ENCODE results near the gene PAPPA.

Gene PAPPA

GRCh38 chr9:116209414-116210116 is 56.0 kb downstream of the PAPPA start:
- DNase-seq (ENCODE audit: low read depth, low spot score), result no peak
- no peak overlapping the region for H3K4me3 ChIP-seq (ENCODE audit: low read length)

- no peak for DNase-seq (ENCODE audit: low read depth, low spot score)
- H3K4me3 ChIP-seq (ENCODE audit: low read length), result no peak overlapping the region
These were observed 59.5 kb downstream of the PAPPA start for GRCh38 chr9:116212986-116213692.

GRCh38 chr9:116213693-116214047 is 60.1 kb downstream of the PAPPA start:
- H3K4me3 ChIP-seq (ENCODE audit: low read length), result no peak overlapping the region
- DNase-seq (ENCODE audit: low read depth, low spot score), result no peak

DNA sequence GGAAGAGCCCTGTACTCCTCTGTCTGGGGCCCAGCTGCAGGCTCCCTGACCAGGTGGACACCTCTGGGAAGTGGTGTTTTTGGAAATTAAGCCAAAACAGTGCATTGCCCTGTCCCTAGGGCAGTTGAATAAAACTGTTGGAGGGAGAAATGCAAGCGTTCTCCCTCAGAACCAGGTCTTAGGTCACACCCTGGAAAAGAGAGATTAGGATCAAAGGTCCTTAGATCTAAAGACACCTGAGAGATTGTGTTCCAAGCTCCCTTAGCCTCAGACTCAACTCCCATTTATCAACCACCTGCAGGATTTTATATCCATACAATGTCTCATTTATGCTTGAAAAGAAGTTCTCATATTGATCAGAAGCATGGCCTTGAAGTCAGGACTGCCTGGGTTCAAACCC is 64.8 kb downstream of the PAPPA start:
- no peak for DNase-seq (ENCODE audit: low read depth, low spot score)
- no peak overlapping the region for H3K4me3 ChIP-seq (ENCODE audit: low read length)

- no peak for DNase-seq (ENCODE audit: low read depth, low spot score)
- H3K4me3 ChIP-seq (ENCODE audit: low read length), result no peak overlapping the region
These were observed 66.1 kb downstream of the PAPPA start for GRCh38 chr9:116219686-116220085.

GRCh38 chr9:116223926-116224325 is 70.3 kb downstream of the PAPPA start:
- no peak for DNase-seq (ENCODE audit: low read depth, low spot score)
- no peak overlapping the region for H3K4me3 ChIP-seq (ENCODE audit: low read length)

- no peak overlapping the region for H3K4me3 ChIP-seq (ENCODE audit: low read length)
- DNase-seq (ENCODE audit: low read depth, low spot score), result no peak
These were observed 76.6 kb downstream of the PAPPA start for GRCh38 chr9:116230051-116230632.

DNA sequence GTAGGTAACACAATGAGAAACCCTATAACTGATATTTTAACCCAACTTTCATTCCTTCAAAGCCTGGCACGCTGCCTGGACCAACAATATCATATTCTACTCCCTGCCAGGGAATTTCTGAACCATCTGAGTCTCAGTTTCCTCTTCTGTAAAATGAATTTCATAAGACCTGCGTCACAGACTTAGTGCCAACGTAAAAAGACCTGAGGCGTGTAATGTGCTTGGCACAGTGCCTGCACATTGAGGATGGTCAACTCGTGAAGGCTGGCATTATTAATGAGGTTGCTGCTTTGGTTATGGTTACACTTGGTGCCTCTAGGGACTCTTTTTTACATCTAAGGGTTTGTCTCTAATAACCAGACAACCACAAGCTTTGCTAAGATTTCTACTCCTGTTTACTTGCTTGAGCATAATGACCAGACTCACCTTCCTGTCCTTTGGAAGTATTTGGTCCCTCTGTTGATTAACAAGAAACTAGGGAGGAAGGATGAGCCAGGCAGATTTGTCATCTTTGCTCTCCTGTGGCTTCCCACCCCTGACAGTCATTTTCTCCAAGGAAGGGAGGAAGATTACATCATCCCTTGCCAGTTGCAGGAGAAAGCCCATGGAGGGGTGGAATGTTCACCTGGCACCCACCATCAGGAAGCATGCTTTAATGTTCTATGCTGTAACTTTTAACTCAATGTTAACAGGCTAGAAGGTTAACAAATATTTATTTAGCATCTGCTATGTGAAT is 79.0 kb downstream of the PAPPA start:
- H3K4me3 ChIP-seq (ENCODE audit: low read length), result no peak overlapping the region
- no peak for DNase-seq (ENCODE audit: low read depth, low spot score)

DNA sequence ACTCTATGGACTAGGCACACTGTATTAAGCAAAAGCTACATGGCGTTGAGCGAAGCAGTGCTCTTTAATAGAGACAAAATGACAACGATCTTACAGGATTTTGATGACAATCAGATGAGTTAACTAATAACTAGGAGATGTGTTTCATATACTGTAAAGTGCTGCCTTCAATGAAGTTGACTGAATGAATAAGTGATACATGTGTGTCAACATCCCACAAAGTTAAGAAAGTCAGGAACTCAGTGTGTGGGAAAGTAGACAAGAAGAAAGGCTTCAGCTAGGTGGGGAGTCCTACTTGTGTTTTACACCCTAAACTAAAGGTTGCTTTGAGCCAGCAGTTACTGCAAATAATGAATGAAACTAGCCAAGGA is 79.6 kb downstream of the PAPPA start:
- no peak overlapping the region for H3K4me3 ChIP-seq (ENCODE audit: low read length)
- DNase-seq (ENCODE audit: low read depth, low spot score), result no peak

DNA sequence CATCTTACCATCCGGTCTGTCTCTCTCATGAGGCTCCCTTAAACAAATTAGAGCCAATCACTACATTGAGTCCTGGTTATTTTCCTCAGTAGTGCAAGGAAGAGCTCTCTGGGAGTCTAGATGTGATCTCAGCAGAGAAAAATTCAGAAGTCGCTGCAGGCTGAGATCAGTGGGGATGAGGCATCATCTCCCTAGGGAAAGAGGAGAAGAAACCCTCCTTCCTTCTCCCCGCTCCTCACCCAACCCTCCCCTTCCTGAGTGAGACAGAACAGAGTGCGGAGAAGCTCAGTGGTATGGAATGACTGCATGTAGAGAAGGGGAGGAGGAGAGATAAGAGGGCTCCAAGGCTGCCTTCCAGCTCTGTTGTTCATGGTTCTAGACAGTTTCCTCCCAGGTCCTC is 80.5 kb downstream of the PAPPA start:
- H3K4me3 ChIP-seq (ENCODE audit: low read length), result no peak overlapping the region
- DNase-seq (ENCODE audit: low read depth, low spot score), result no peak

DNA sequence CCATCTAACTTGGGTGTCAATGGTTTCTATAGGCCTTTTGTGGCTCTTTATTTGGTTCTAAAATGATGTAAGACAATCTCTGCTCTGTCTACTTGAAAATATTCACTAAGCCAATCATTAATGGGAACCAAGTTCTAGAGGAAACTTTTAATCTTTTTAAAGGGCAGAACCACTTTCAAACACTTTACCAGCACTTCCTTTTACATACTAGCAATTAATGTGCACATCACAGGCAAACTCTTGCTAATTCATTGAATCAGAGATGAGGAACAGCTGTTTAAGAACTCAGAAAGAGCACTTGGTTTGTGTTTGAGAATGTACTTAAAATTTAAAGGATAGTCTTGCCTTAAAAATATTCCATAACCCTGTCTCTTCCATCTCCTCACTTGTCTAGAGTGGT is 83.4 kb downstream of the PAPPA start:
- no peak for DNase-seq (ENCODE audit: low read depth, low spot score)
- H3K4me3 ChIP-seq (ENCODE audit: low read length), result no peak overlapping the region

DNA sequence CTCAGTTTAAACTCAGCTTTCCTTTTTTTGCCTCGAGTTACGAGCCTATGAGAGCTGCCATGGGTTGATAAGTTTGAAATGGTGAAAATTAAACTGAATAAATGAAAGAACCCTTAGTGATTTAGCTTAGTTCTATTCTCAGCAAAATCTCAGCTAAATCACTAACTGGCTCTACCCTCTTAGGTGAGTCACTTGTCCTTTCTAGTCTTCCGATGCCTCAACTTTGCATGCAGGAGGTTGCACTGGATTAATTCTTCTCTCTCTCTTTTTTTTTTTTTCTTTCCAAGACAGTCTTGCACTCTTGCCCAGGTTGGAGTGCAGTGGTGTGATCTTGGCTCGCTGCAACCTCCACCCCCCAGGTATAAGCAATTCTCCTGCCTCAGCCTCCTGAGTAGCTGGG is 83.9 kb downstream of the PAPPA start:
- H3K4me3 ChIP-seq (ENCODE audit: low read length), result no peak overlapping the region

GRCh38 chr9:116238225-116238624 is 84.6 kb downstream of the PAPPA start:
- DNase-seq (ENCODE audit: low read depth, low spot score), result no peak
- no peak overlapping the region for H3K4me3 ChIP-seq (ENCODE audit: low read length)

More for the DNA sequence above, 83.9 kb downstream of the PAPPA start:
- no peak for DNase-seq (ENCODE audit: low read depth, low spot score)

- no peak for DNase-seq (ENCODE audit: low read depth, low spot score)
These were observed 85.3 kb downstream of the PAPPA start for GRCh38 chr9:116238776-116239340.

GRCh38 chr9:116243708-116244107 is 90.1 kb downstream of the PAPPA start:
- no peak overlapping the region for H3K4me3 ChIP-seq (ENCODE audit: low read length)
- no peak for DNase-seq (ENCODE audit: low read depth, low spot score)

More at GRCh38 chr9:116238776-116239340, 85.3 kb downstream of the PAPPA start:
- H3K4me3 ChIP-seq (ENCODE audit: low read length), result no peak overlapping the region

- no peak for DNase-seq (ENCODE audit: low read depth, low spot score)
- H3K4me3 ChIP-seq (ENCODE audit: low read length), result no peak overlapping the region
These were observed 93.7 kb downstream of the PAPPA start for GRCh38 chr9:116247284-116247683.

DNA sequence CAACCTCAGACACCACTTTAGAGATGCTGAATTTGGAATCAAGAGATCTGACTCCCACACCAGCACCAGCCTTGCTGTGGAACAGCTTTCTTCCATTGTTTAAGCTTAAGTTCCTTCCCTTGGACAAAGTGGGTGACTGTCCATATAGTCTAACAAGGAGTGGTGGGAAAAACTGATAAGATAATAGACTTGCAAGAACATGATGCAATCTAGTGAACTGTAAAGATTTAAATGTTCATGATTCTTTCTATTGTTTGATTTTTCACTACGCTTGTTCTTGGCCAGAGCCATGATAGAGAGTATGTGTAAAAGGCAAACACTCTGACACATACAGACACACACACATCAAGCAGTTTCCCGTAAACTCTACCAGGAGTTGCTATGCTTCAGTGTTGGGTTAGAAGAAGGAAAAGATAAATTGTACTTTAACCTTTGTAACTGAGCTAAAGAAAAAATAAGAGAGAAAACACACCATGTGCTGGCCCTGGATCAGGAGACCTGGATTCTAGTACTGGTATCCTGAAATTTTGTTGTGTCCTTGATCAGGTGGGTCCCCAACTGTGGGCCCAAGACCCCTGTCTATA is 94.3 kb downstream of the PAPPA start:
- H3K4me3 ChIP-seq (ENCODE audit: low read length), result no peak overlapping the region
- DNase-seq (ENCODE audit: low read depth, low spot score), result no peak

DNA sequence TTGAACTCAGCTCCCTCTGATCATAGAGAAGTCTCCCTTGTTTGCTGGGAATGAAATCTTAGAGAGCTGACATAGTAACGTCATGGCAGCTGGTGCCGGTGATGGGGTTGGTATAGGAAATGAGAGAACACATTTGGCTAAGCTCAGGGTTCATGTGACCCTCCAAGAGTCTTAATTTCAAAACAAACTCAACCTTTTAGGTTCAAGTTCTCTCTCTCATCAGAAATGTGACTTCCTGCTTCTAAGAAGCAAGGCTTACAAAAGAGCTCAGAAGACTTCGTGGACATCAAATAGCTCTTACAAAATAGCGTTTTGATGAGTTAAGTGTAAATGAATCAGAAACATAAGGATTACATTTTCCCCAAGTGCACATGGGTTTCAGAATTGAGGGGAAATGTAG is 97.3 kb downstream of the PAPPA start:
- DNase-seq (ENCODE audit: low read depth, low spot score), result no peak
- no peak overlapping the region for H3K4me3 ChIP-seq (ENCODE audit: low read length)

GRCh38 chr9:116251366-116251765 is 97.8 kb downstream of the PAPPA start:
- H3K4me3 ChIP-seq (ENCODE audit: low read length), result no peak overlapping the region
- no peak for DNase-seq (ENCODE audit: low read depth, low spot score)
